Mesenchymal stem cell (in vitro differentiated cells and primary cell): ENCODE results near the gene ESRRG.
A peak's percentile ranks its signal among the peaks of the same experiment; 100 is the strongest.

Experiments
- DNase-seq: peaks from one replicate; pipeline ENCODE4 v3.0.0-alpha.2; 2013
- H2AFZ ChIP-seq: one replicate; pipeline ENCODE4 v1.6.1; 2013; ENCODE audit warnings: low read depth, mild to moderate bottlenecking, control low read depth, inconsistent platforms, low read length, moderate library complexity
- H2AK5ac ChIP-seq: 2 replicates; pipeline ENCODE4 v1.6.1; 2013; ENCODE audit warnings: low read length, moderate library complexity, mild to moderate bottlenecking, inconsistent platforms; ENCODE audit not compliant: severe bottlenecking
- H2BK120ac ChIP-seq: one replicate; pipeline ENCODE4 v1.6.1; 2013; ENCODE audit warnings: low read depth, mild to moderate bottlenecking, inconsistent platforms, low read length, moderate library complexity
- H2BK12ac ChIP-seq, 2 experiments: one replicate each; pipeline ENCODE4 v1.6.1; 2013; ENCODE audit warnings: inconsistent platforms in 2 of 2, low read length in 2 of 2, mild to moderate bottlenecking in 2 of 2, moderate library complexity in 2 of 2, control low read depth in 1 of 2
- H2BK15ac ChIP-seq: one replicate; pipeline ENCODE4 v1.6.1; 2013; ENCODE audit warnings: mild to moderate bottlenecking, low read depth, inconsistent platforms; ENCODE audit not compliant: poor library complexity, severe bottlenecking
- H2BK5ac ChIP-seq: 2 replicates; pipeline ENCODE4 v1.6.1; 2013; ENCODE audit warnings: low read depth, mild to moderate bottlenecking, low read length, control low read depth, inconsistent platforms; ENCODE audit not compliant: poor library complexity, severe bottlenecking
- H3K14ac ChIP-seq, 2 experiments: one replicate each; pipeline ENCODE4 v1.6.1; 2013; ENCODE audit warnings: inconsistent platforms in 2 of 2, low read length in 2 of 2, control low read depth in 1 of 2, mild to moderate bottlenecking in 1 of 2, moderate library complexity in 1 of 2
- H3K18ac ChIP-seq, 2 experiments: one replicate each; pipeline ENCODE4 v1.6.1; 2013; ENCODE audit warnings: inconsistent platforms in 2 of 2, low read length in 2 of 2, control low read depth in 1 of 2, low read depth in 1 of 2, mild to moderate bottlenecking in 1 of 2
- H3K23ac ChIP-seq, 2 experiments: one replicate each; pipeline ENCODE4 v1.6.1; 2013; ENCODE audit warnings: inconsistent platforms in 2 of 2, low read length in 2 of 2, mild to moderate bottlenecking in 2 of 2, moderate library complexity in 2 of 2, control low read depth in 1 of 2
- H3K27ac ChIP-seq: 2 replicates; pipeline ENCODE4 v1.5.1; 2013; ENCODE audit warnings: mild to moderate bottlenecking, moderate library complexity, low read length, control low read depth, inconsistent platforms; ENCODE audit not compliant: poor library complexity, severe bottlenecking
- H3K27me3 ChIP-seq, 2 experiments: 2 replicates each; pipeline versions ENCODE4 v1.6.1 to v1.7.0; 2013; ENCODE audit warnings: low read length in 2 of 2, mild to moderate bottlenecking in 2 of 2, moderate library complexity in 2 of 2, control low read depth in 1 of 2, inconsistent platforms in 1 of 2; ENCODE audit not compliant: control insufficient read depth in 1 of 2, insufficient read depth in 1 of 2
- H3K36me3 ChIP-seq, 2 experiments: 2 replicates each; pipeline versions ENCODE4 v1.6.1 to v1.7.0; 2013; ENCODE audit warnings: low read length in 2 of 2, control low read depth in 1 of 2, inconsistent platforms in 1 of 2, low read depth in 1 of 2, mild to moderate bottlenecking in 1 of 2; ENCODE audit not compliant: insufficient read depth in 2 of 2, control insufficient read depth in 1 of 2
- H3K4ac ChIP-seq, 2 experiments: one replicate each; pipeline ENCODE4 v1.6.1; 2013; ENCODE audit warnings: inconsistent platforms in 2 of 2, low read length in 2 of 2, mild to moderate bottlenecking in 2 of 2, moderate library complexity in 2 of 2, control low read depth in 1 of 2, low read depth in 1 of 2
- H3K4me1 ChIP-seq: 2 replicates; pipeline ENCODE4 v1.6.1; 2013; ENCODE audit warnings: low read depth, low read length, control low read depth; ENCODE audit not compliant: control insufficient read depth, insufficient read depth
- H3K4me2 ChIP-seq: 2 replicates; pipeline ENCODE4 v1.6.1; 2013; ENCODE audit warnings: low read length, mild to moderate bottlenecking, inconsistent platforms; ENCODE audit not compliant: poor library complexity, severe bottlenecking
- H3K4me3 ChIP-seq, 2 experiments: 2 replicates each; pipeline versions ENCODE4 v1.5.1 to v1.7.0; 2013; ENCODE audit warnings: low read length in 2 of 2, mild to moderate bottlenecking in 2 of 2, control low read depth in 1 of 2, low read depth in 1 of 2; ENCODE audit not compliant: insufficient read depth in 1 of 2
- H3K79me1 ChIP-seq: replicated peaks from 2 replicates; pipeline ENCODE4 v1.6.1; 2013; ENCODE audit warnings: mild to moderate bottlenecking, control low read depth, low read length, inconsistent platforms; ENCODE audit not compliant: poor library complexity, severe bottlenecking
- H3K9ac ChIP-seq: 2 replicates; pipeline ENCODE4 v1.7.0; 2013; ENCODE audit warnings: mild to moderate bottlenecking, low read length, moderate library complexity
- H3K9me3 ChIP-seq: 2 replicates; pipeline ENCODE4 v1.7.0; 2013; ENCODE audit warnings: mild to moderate bottlenecking, low read length; ENCODE audit not compliant: control insufficient read depth
- H4K8ac ChIP-seq: one replicate; pipeline ENCODE4 v1.6.1; 2013; ENCODE audit warnings: inconsistent platforms, mild to moderate bottlenecking, low read length, moderate library complexity
- H4K91ac ChIP-seq: one replicate; pipeline ENCODE4 v1.6.1; 2013; ENCODE audit warnings: mild to moderate bottlenecking, low read length, inconsistent platforms
- WGBS: methylation state at CpG from one replicate; pipeline ENCODE4 v1.1.7; 2013; ENCODE audit warnings: mixed read lengths; 5-methylcytosine and 5-hydroxymethylcytosine counted together

The ESRRG gene

GRCh38 chr1:216686860-216687766 lies 36.1 kb downstream of the ESRRG start:
- H3K18ac ChIP-seq, result no peak overlapping the region
- no peak overlapping the region for H3K23ac ChIP-seq
- peak overlapping the region in 1 of 2 experiments; percentile 6 for H3K4ac ChIP-seq
- no peak overlapping the region for H3K9ac ChIP-seq
- H3K9me3 ChIP-seq, result no peaks in the 10 kb centered on the region
- peaks cover 2% of the 10 kb centered on the region for H3K4me1 ChIP-seq
- no peak overlapping the region for H2BK12ac ChIP-seq
- H3K4me2 ChIP-seq, result peak overlapping the region; percentile 55
- H3K4me3 ChIP-seq, result no peak overlapping the region
- H4K91ac ChIP-seq, result no peak overlapping the region
- H2BK120ac ChIP-seq, result peak overlapping the region; percentile 15
- no peak overlapping the region for H3K27ac ChIP-seq
- peak; percentile 77 for DNase-seq
- H4K8ac ChIP-seq, result no peak overlapping the region
- 21% methylated on average over 12 of the region's 14 CpGs for WGBS
- no peak overlapping the region for H2BK15ac ChIP-seq
- H3K79me1 ChIP-seq, result no peaks in the 10 kb centered on the region
- H3K27me3 ChIP-seq, result no peaks in the 10 kb centered on the region
- H2AK5ac ChIP-seq, result no peak overlapping the region
- no peaks in the 10 kb centered on the region for H3K36me3 ChIP-seq
- no peak overlapping the region for H3K14ac ChIP-seq
- peak overlapping the region; percentile 36 for H2AFZ ChIP-seq
- no peak overlapping the region for H2BK5ac ChIP-seq

DNA sequence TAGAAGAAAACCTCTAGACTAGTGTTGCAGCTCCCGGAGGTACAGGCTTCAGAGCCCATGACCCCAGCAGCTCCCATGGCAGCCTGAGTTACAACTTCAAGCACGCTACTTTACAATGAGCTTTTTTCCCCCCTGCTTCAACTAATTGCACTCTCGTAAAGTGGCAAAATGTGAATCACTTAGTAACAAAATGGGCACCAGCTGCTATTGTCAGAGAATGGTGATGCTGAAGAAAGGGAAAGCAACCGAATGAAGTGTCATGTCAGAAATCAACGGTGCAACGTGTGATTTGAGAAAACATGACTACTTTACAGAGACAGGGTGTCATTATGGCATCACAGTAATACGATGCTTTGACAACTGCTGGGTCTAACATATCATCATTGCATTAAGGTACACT lies 40.5 kb downstream of the ESRRG start:
- 89% methylated on average over 6 of the region's 7 CpGs for WGBS
- H3K4me2 ChIP-seq, result no peak overlapping the region
- no peak overlapping the region for H3K4me3 ChIP-seq

GRCh38 chr1:216679108-216679507 lies 44.1 kb downstream of the ESRRG start:
- Histone ChIP-seq H3K27me3 (no peaks in the 10 kb centered on the region), H3K18ac (no peak overlapping the region), H3K4me3 (no peak overlapping the region), H2BK120ac (no peak overlapping the region), H3K9me3 (no peaks in the 10 kb centered on the region), H4K91ac (no peak overlapping the region), H3K4ac (no peak overlapping the region), H2BK5ac (no peak overlapping the region), H2BK12ac (no peak overlapping the region), H3K79me1 (no peaks in the 10 kb centered on the region), H2BK15ac (no peak overlapping the region), H2AFZ (no peak overlapping the region), H3K9ac (no peak overlapping the region), H4K8ac (no peak overlapping the region), H2AK5ac (no peak overlapping the region), H3K14ac (no peak overlapping the region), H3K36me3 (peaks cover 0 to 2% of the 10 kb centered on the region in 2 experiments), H3K23ac (no peak overlapping the region), H3K27ac (no peak overlapping the region), H3K4me2 (no peak overlapping the region), H3K4me1 (no peaks in the 10 kb centered on the region)
- 92% methylated on average over 14 of the region's 14 CpGs for WGBS
- no peak for DNase-seq

More for the DNA sequence above, 40.5 kb downstream of the ESRRG start:
- Histone ChIP-seq H3K4me1 (peaks cover 2% of the 10 kb centered on the region), H2BK120ac (no peak overlapping the region), H3K79me1 (no peaks in the 10 kb centered on the region), H2BK5ac (no peak overlapping the region), H3K14ac (no peak overlapping the region), H2BK15ac (no peak overlapping the region), H2AK5ac (no peak overlapping the region), H2BK12ac (no peak overlapping the region), H3K9me3 (no peaks in the 10 kb centered on the region), H3K4ac (no peak overlapping the region), H3K27me3 (no peaks in the 10 kb centered on the region), H2AFZ (no peak overlapping the region), H3K23ac (no peak overlapping the region), H3K36me3 (no peaks in the 10 kb centered on the region), H3K9ac (no peak overlapping the region), H3K18ac (no peak overlapping the region), H4K91ac (no peak overlapping the region), H3K27ac (no peak overlapping the region), H4K8ac (no peak overlapping the region)
- no peak for DNase-seq

DNA sequence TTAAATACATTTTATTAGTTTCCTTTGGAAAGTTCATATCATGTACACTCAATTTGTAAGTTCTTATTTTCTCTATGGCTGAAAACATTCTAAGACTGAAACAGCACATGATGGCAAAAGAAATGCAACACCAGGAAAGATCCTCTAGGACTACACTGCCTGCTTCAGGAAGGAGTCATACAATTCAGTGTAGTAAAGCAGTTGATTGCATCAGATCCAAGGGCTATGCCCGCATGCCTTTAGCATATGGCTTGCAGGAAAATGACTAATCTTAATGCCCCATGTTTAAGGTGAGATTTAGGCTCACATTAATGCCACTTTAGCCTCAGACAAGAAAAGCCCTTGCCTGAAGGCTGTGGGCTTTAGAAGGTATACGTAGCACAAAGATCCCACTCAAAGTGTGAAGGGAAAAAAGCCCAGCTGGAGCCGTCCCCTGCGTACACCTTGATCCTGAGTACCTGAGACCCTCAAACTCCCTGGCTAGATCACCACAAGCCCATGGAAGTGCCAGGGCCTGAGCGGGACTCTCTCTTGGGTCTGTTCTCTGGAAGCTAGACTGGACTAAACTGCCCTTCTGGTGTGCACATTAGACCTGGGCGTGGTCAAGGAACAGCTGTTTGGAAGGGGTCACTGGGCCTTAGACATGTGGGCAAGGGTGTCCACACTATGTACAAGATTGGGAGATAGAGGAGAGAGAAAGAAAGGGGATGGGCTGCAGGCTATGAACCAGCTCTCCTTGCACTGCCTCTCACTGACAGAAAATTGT lies 52.9 kb downstream of the ESRRG start:
- WGBS, result 97% methylated on average over 6 of the region's 6 CpGs
- no peak overlapping the region for H3K4me2 ChIP-seq

More for the DNA sequence above, 52.9 kb downstream of the ESRRG start:
- Histone ChIP-seq H3K27me3 (no peaks in the 10 kb centered on the region), H3K14ac (no peak overlapping the region), H3K79me1 (no peaks in the 10 kb centered on the region), H2AK5ac (no peak overlapping the region), H3K27ac (no peak overlapping the region), H2BK120ac (no peak overlapping the region), H3K9ac (no peak overlapping the region), H4K91ac (peak overlapping the region; percentile 6), H2AFZ (no peak overlapping the region), H3K36me3 (no peaks in the 10 kb centered on the region), H3K23ac (no peak overlapping the region), H3K18ac (peak overlapping the region in 1 of 2 experiments; percentile 19), H2BK15ac (no peak overlapping the region), H3K9me3 (no peaks in the 10 kb centered on the region), H3K4me3 (no peak overlapping the region), H4K8ac (peak overlapping the region; percentile 12), H3K4me1 (no peaks in the 10 kb centered on the region), H2BK12ac (no peak overlapping the region), H3K4ac (no peak overlapping the region), H2BK5ac (no peak overlapping the region)
- peak; percentile 43 for DNase-seq
